ENCODE results near the gene RBMS3.

GRCh38 chr3:29389362-29389761 lies 108.5 kb downstream of the RBMS3 start:
- TF ChIP-seq FOXM1 (IDR thresholded peaks at IDR 0.05; ENCODE audit: borderline replicate concordance) (no peak), NFRKB (IDR thresholded peaks at IDR 0.05) (no peak), SP1 (IDR thresholded peaks at IDR 0.05) (no peak), TARDBP (IDR thresholded peaks at IDR 0.05) (no peak), CTBP1 (IDR thresholded peaks at IDR 0.05; ENCODE audit: borderline replicate concordance) (no peak), PKNOX1 (IDR thresholded peaks at IDR 0.05) (no peak), FOXK2 (IDR thresholded peaks at IDR 0.05) (no peak), SUZ12 (IDR thresholded peaks at IDR 0.05) (no peak), HDGF (IDR thresholded peaks at IDR 0.05; ENCODE audit: borderline replicate concordance) (no peak)

Measured in HEK293T (cell line).